OCI-LY1 (cell line): ENCODE measurements around the gene SNX5.

Source experiments
- H2AFZ ChIP-seq: fragments of 200-600 bp; sonication (generic), shearing (Covaris generic); 2 replicates; pipeline ENCODE4 v1.6.0; 2014; ENCODE audit warnings: antibody characterized with exemption, mild to moderate bottlenecking, low read length
- H3F3A ChIP-seq: fragments of 200-600 bp; sonication (generic), shearing (Covaris generic); 2 replicates; pipeline ENCODE4 v1.6.0; 2014; ENCODE audit warnings: mild to moderate bottlenecking, antibody characterized with exemption, low read length, moderate library complexity; ENCODE audit not compliant: insufficient read depth
- H3K27ac ChIP-seq: fragments of 200-600 bp; sonication (generic); 2 replicates; pipeline ENCODE4 v1.5.1; 2014; ENCODE audit warnings: low read length, mixed run types, mild to moderate bottlenecking, low read depth; ENCODE audit not compliant: poor library complexity, severe bottlenecking
- H3K27me3 ChIP-seq: fragments of 200-600 bp; sonication (generic); 2 replicates; pipeline ENCODE4 v1.6.0; 2014; ENCODE audit warnings: antibody characterized with exemption, mild to moderate bottlenecking, low read length, moderate library complexity; ENCODE audit not compliant: insufficient read depth
- H3K36me3 ChIP-seq: fragments of 200-600 bp; sonication (generic); 2 replicates; pipeline ENCODE4 v1.6.1; 2014; ENCODE audit warnings: mild to moderate bottlenecking, antibody characterized with exemption, low read length, moderate library complexity, mixed read lengths; ENCODE audit not compliant: insufficient read depth
- H3K4me1 ChIP-seq: fragments of 200-600 bp; sonication (generic); 2 replicates; pipeline ENCODE4 v1.5.1; 2014; ENCODE audit warnings: mild to moderate bottlenecking, low read length, moderate library complexity; ENCODE audit not compliant: insufficient read depth, severe bottlenecking
- H3K4me2 ChIP-seq: fragments of 200-600 bp; sonication (generic), shearing (Covaris generic); 2 replicates; pipeline ENCODE4 v1.6.1; 2014; ENCODE audit warnings: low read length
- H3K4me3 ChIP-seq: fragments of 200-600 bp; sonication (generic); 2 replicates; pipeline ENCODE4 v1.5.1; 2014; ENCODE audit warnings: low read length, low read depth, mild to moderate bottlenecking, mixed read lengths; ENCODE audit not compliant: poor library complexity, severe bottlenecking
- H3K79me2 ChIP-seq: fragments of 200-600 bp; shearing (Covaris generic); 2 replicates; pipeline ENCODE4 v1.6.1; 2016; ENCODE audit warnings: mixed run types, low read length, mixed read lengths; ENCODE audit not compliant: insufficient read depth
- H3K9ac ChIP-seq: fragments of 200-600 bp; sonication (generic), shearing (Covaris generic); 2 replicates; pipeline ENCODE4 v1.6.1; 2014; ENCODE audit warnings: mild to moderate bottlenecking, low read length, mixed read lengths
- H3K9me2 ChIP-seq: fragments of 200-600 bp; sonication (generic), shearing (Covaris generic); 2 replicates; pipeline ENCODE4 v1.6.1; 2014; ENCODE audit warnings: low read depth, mild to moderate bottlenecking, low read length, mixed read lengths
- H3K9me3 ChIP-seq: fragments of 200-600 bp; shearing (Covaris generic); 2 replicates; pipeline ENCODE4 v1.6.1; 2014; ENCODE audit warnings: low read length, mixed read lengths
- H4K20me1 ChIP-seq: fragments of 200-600 bp; sonication (generic), shearing (Covaris generic); 2 replicates; pipeline ENCODE4 v1.6.0; 2016; ENCODE audit warnings: mild to moderate bottlenecking, low read length; ENCODE audit not compliant: insufficient read depth
- CTCF ChIP-seq: fragments of 200-600 bp; sonication (generic), shearing (Covaris generic); IDR thresholded peaks from 2 replicates; pipeline ENCODE4 v1.5.1; 2017; ENCODE audit warnings: mild to moderate bottlenecking, antibody characterized with exemption, low read length, moderate library complexity, mixed read lengths
- EZH2 ChIP-seq: fragments of 200-600 bp; sonication (generic), shearing (Covaris generic); IDR thresholded peaks from 2 replicates; pipeline ENCODE4 v1.8.0; 2017; ENCODE audit warnings: borderline replicate concordance, mixed run types, mild to moderate bottlenecking, antibody characterized with exemption, low read length, moderate library complexity, mixed read lengths

Gene SNX5

GRCh38 chr20:17895641-17896171 is 72.9 kb downstream of the SNX5 start:
- no peak for TF ChIP-seq CTCF
- no peak for TF ChIP-seq EZH2
- no peaks in the 10 kb centered on the region for H3K36me3 ChIP-seq
- H3K9ac ChIP-seq: no peak overlapping the region
- peaks cover 5% of the 10 kb centered on the region for H3K27me3 ChIP-seq
- no peaks in the 10 kb centered on the region for H3K79me2 ChIP-seq
- no peaks in the 10 kb centered on the region for H3K9me3 ChIP-seq
- H4K20me1 ChIP-seq: no peaks in the 10 kb centered on the region
- H3K9me2 ChIP-seq: no peaks in the 10 kb centered on the region
- H3K4me2 ChIP-seq: no peak overlapping the region
- no peak overlapping the region for H2AFZ ChIP-seq
- no peak overlapping the region for H3K4me3 ChIP-seq
- no peaks in the 10 kb centered on the region for H3F3A ChIP-seq
- peaks cover 10% of the 10 kb centered on the region for H3K4me1 ChIP-seq
- H3K27ac ChIP-seq: no peak overlapping the region

GRCh38 chr20:17893445-17893844 is 75.1 kb downstream of the SNX5 start:
- peaks cover 8% of the 10 kb centered on the region for H3K4me1 ChIP-seq
- H3K9ac ChIP-seq: no peak overlapping the region
- H3K27ac ChIP-seq: no peak overlapping the region
- H3F3A ChIP-seq: no peaks in the 10 kb centered on the region
- TF ChIP-seq EZH2 (no peak), CTCF (no peak)
- peaks cover 5% of the 10 kb centered on the region for H3K27me3 ChIP-seq
- no peaks in the 10 kb centered on the region for H4K20me1 ChIP-seq
- no peak overlapping the region for H3K4me2 ChIP-seq
- H2AFZ ChIP-seq: no peak overlapping the region
- no peaks in the 10 kb centered on the region for H3K9me3 ChIP-seq
- no peaks in the 10 kb centered on the region for H3K79me2 ChIP-seq
- H3K4me3 ChIP-seq: no peak overlapping the region
- H3K9me2 ChIP-seq: no peaks in the 10 kb centered on the region
- no peaks in the 10 kb centered on the region for H3K36me3 ChIP-seq

GRCh38 chr20:17892189-17892938 is 76.2 kb downstream of the SNX5 start:
- H3K4me3 ChIP-seq: no peak overlapping the region
- H3K79me2 ChIP-seq: no peaks in the 10 kb centered on the region
- H3K4me1 ChIP-seq: peaks cover 8% of the 10 kb centered on the region
- peaks cover 5% of the 10 kb centered on the region for H3K27me3 ChIP-seq
- TF ChIP-seq EZH2 (no peak), CTCF (no peak)
- no peaks in the 10 kb centered on the region for H3K9me3 ChIP-seq
- no peak overlapping the region for H2AFZ ChIP-seq
- H3K9me2 ChIP-seq: no peaks in the 10 kb centered on the region
- no peak overlapping the region for H3K27ac ChIP-seq
- no peaks in the 10 kb centered on the region for H3F3A ChIP-seq
- no peak overlapping the region for H3K9ac ChIP-seq
- no peaks in the 10 kb centered on the region for H4K20me1 ChIP-seq
- no peak overlapping the region for H3K4me2 ChIP-seq
- H3K36me3 ChIP-seq: no peaks in the 10 kb centered on the region
